ENCODE results near the gene CNTFR.

CNTFR gene

GRCh38 chr9:34562135-34562745 lies 27.3 kb downstream of the CNTFR start:
- no peaks in the 10 kb centered on the region for H3K36me3 ChIP-seq (ENCODE audit: control insufficient read depth, insufficient read depth, low read length)
- peak; percentile 10 for TF ChIP-seq CTCF (IDR thresholded peaks at IDR 0.05)
- no peak overlapping the region for H3K27ac ChIP-seq
- no peaks in the 10 kb centered on the region for H3K9me3 ChIP-seq (ENCODE audit: control insufficient read depth, low read length)
- peaks cover 17% of the 10 kb centered on the region for H3K4me1 ChIP-seq
- no peak overlapping the region for H3K4me2 ChIP-seq (ENCODE audit: low read length)
- no peak overlapping the region for H3K4me3 ChIP-seq (ENCODE audit: low read depth, low read length)
- no peaks in the 10 kb centered on the region for H3K27me3 ChIP-seq (ENCODE audit: control insufficient read depth, insufficient read depth, low read length)
- H3K9ac ChIP-seq = no peak overlapping the region
- H3K79me2 ChIP-seq = no peaks in the 10 kb centered on the region
- H2AFZ ChIP-seq = no peak overlapping the region

- peaks cover 17% of the 10 kb centered on the region for H3K4me1 ChIP-seq
- H3K4me3 ChIP-seq (ENCODE audit: low read depth, low read length) = no peak overlapping the region
- no peak overlapping the region for H2AFZ ChIP-seq
- no peak overlapping the region for H3K9ac ChIP-seq
- no peaks in the 10 kb centered on the region for H3K27me3 ChIP-seq (ENCODE audit: control insufficient read depth, insufficient read depth, low read length)
- no peak for TF ChIP-seq CTCF (IDR thresholded peaks at IDR 0.05)
- no peak overlapping the region for H3K4me2 ChIP-seq (ENCODE audit: low read length)
- H3K27ac ChIP-seq = no peak overlapping the region
- no peaks in the 10 kb centered on the region for H3K36me3 ChIP-seq (ENCODE audit: control insufficient read depth, insufficient read depth, low read length)
- no peaks in the 10 kb centered on the region for H3K79me2 ChIP-seq
- H3K9me3 ChIP-seq (ENCODE audit: control insufficient read depth, low read length) = no peaks in the 10 kb centered on the region
Measured at GRCh38 chr9:34560599-34561214, 28.8 kb downstream of the CNTFR start.

GRCh38 chr9:34559624-34560455 lies 29.7 kb downstream of the CNTFR start:
- Histone ChIP-seq H3K4me2 (ENCODE audit: low read length) (no peak overlapping the region), H3K4me3 (ENCODE audit: low read depth, low read length) (no peak overlapping the region), H3K79me2 (no peaks in the 10 kb centered on the region), H3K4me1 (peaks cover 17% of the 10 kb centered on the region), H3K27me3 (ENCODE audit: control insufficient read depth, insufficient read depth, low read length) (no peaks in the 10 kb centered on the region), H3K36me3 (ENCODE audit: control insufficient read depth, insufficient read depth, low read length) (no peaks in the 10 kb centered on the region), H3K9ac (no peak overlapping the region), H2AFZ (peak overlapping the region; percentile 76), H3K9me3 (ENCODE audit: control insufficient read depth, low read length) (no peaks in the 10 kb centered on the region), H3K27ac (peak overlapping the region; percentile 72)
- no peak for TF ChIP-seq CTCF (IDR thresholded peaks at IDR 0.05)

- H3K4me3 ChIP-seq (ENCODE audit: low read depth, low read length) = no peak overlapping the region
- H3K36me3 ChIP-seq (ENCODE audit: control insufficient read depth, insufficient read depth, low read length) = no peaks in the 10 kb centered on the region
- TF ChIP-seq CTCF (IDR thresholded peaks at IDR 0.05) = no peak
Measured at GRCh38 chr9:34558919-34559623, 30.5 kb downstream of the CNTFR start.

More at GRCh38 chr9:34558919-34559623, 30.5 kb downstream of the CNTFR start:
- Histone ChIP-seq H3K4me1 (peaks cover 17% of the 10 kb centered on the region), H3K27me3 (ENCODE audit: control insufficient read depth, insufficient read depth, low read length) (no peaks in the 10 kb centered on the region), H2AFZ (peak overlapping the region; percentile 76), H3K9me3 (ENCODE audit: control insufficient read depth, low read length) (no peaks in the 10 kb centered on the region), H3K27ac (peak overlapping the region; percentile 72), H3K79me2 (no peaks in the 10 kb centered on the region), H3K4me2 (ENCODE audit: low read length) (no peak overlapping the region), H3K9ac (no peak overlapping the region)

All from parathyroid adenoma (tissue), 2 donors.